DOHH2 (cell line): ENCODE measurements around the gene IL16.

Experiments
- CTCF ChIP-seq: fragments of 200-600 bp; sonication (generic); IDR thresholded peaks from one replicate; pipeline ENCODE4 v1.5.1; 2014; ENCODE audit warnings: antibody characterized with exemption, mild to moderate bottlenecking, low read depth, low read length; ENCODE audit not compliant: poor library complexity, severe bottlenecking
- EZH2phosphoT487 ChIP-seq: fragments of 200-600 bp; sonication (generic); IDR thresholded peaks from 2 replicates; pipeline ENCODE4 v1.6.1; 2017; ENCODE audit warnings: borderline replicate concordance, mild to moderate bottlenecking, antibody characterized with exemption, low read length, moderate library complexity, mixed read lengths

GRCh38 chr15:81311752-81312464 is 115.2 kb downstream of the IL16 start:
- TF ChIP-seq CTCF (no peak), EZH2phosphoT487 (no peak)
